GM12801 (cell line): ENCODE results near the gene LXN.

Experiments
- CTCF ChIP-seq: IDR thresholded peaks from one replicate; pipeline ENCODE4 v1.5.1; 2011; ENCODE audit warnings: control low read depth; ENCODE audit not compliant: insufficient read length; ENCODE audit errors: extremely low read depth

LXN gene

GRCh38 chr3:158685159-158685558 lies 12.7 kb upstream of the LXN start:
- TF ChIP-seq CTCF, result no peak

GRCh38 chr3:158683230-158683962 lies 10.9 kb upstream of the LXN start:
- TF ChIP-seq CTCF, result no peak

GRCh38 chr3:158680861-158681260 lies 8.4 kb upstream of the LXN start:
- no peak for TF ChIP-seq CTCF

GRCh38 chr3:158679547-158680000 lies 7.1 kb upstream of the LXN start:
- no peak for TF ChIP-seq CTCF

GRCh38 chr3:158678687-158679086 lies 6.2 kb upstream of the LXN start:
- no peak for TF ChIP-seq CTCF

GRCh38 chr3:158671821-158672214 lies 630 bp downstream of the LXN start:
- TF ChIP-seq CTCF, result no peak

- no peak for TF ChIP-seq CTCF
Measured at GRCh38 chr3:158668506-158668905, 3.9 kb downstream of the LXN start.
